K562 (cell line): ENCODE data around the gene USP19. TPM values are rescaled to one million over a fixed set of nuclear protein-coding genes. Genes with fewer than 3 reads are reported as not detected.

Experiments
- CTBP1 ChIP-seq: fragments of 450-650 bp; IDR thresholded peaks from 2 replicates; pipeline ENCODE4 v1.6.1; 2016; ENCODE audit warnings: borderline replicate concordance
- DPF2 ChIP-seq: fragments of 450-650 bp; IDR thresholded peaks from 2 replicates; pipeline ENCODE4 v1.6.1; 2016
- ELF4 ChIP-seq: fragments of 450-650 bp; formaldehyde crosslinking; IDR thresholded peaks from 2 replicates; pipeline ENCODE4 v1.4.0; 2022; ENCODE audit warnings: missing genetic modification characterization
- FOS ChIP-seq: IDR thresholded peaks from 3 replicates; pipeline ENCODE4 v1.6.1; 2011; ENCODE audit not compliant: insufficient read length; ENCODE audit errors: extremely low read depth
- FOXA1 ChIP-seq: fragments of 450-650 bp; IDR thresholded peaks from 2 replicates; pipeline ENCODE4 v1.6.1; 2016; ENCODE audit warnings: mild to moderate bottlenecking, borderline replicate concordance
- HMGN3 ChIP-seq: IDR thresholded peaks from 2 replicates; pipeline ENCODE4 v1.6.1; 2011; ENCODE audit warnings: borderline replicate concordance, low read depth, mild to moderate bottlenecking, mixed read lengths, low read length; ENCODE audit not compliant: insufficient read length; ENCODE audit errors: extremely low read depth
- SNIP1 ChIP-seq: fragments of 450-650 bp; IDR thresholded peaks from 2 replicates; pipeline ENCODE4 v1.7.1; 2017; ENCODE audit warnings: low read depth, mild to moderate bottlenecking
- STAT5A ChIP-seq: IDR thresholded peaks from 2 replicates; pipeline ENCODE4 v1.6.1; 2012; ENCODE audit warnings: low read length, inconsistent platforms, borderline replicate concordance
- polyA plus RNA-seq, 8 experiments: library from polyadenylated mRNA; depleted of rRNA in 4 of 8; stranded (reverse) in 5 of 8; unstranded in 3 of 8; fragments of >200 nt; fragmentation: Nextera tagmentation in 2 of 8; fragmentation: Illumina TruSeq in 1 of 8; extraction: Ambion mirVana in 2 of 8; extraction: Trizol in 1 of 8; gene quantifications; 2 replicates each; pipeline versions ENCODE4 v1.2.1 to v1.2.3, GENCODE V29; 2011 to 2014; ENCODE audit warnings: inconsistent platforms in 1 of 8, missing spikeins in 1 of 8
- total RNA-seq, 7 experiments: library from RNA; depleted of rRNA in 6 of 7; stranded (reverse); fragments of >200 nt in 6 of 7; fragmentation: Illumina TruSeq in 2 of 7; extraction: Trizol in 2 of 7; gene quantifications; 2 replicates each; pipeline versions ENCODE4 v1.2.1 to v1.2.3, GENCODE V29; 2011 to 2021; ENCODE audit warnings: low replicate concordance in 1 of 7
- TF ChIP-seq, protein P1 (sequence below), 2 experiments: fragments of 450-650 bp; formaldehyde crosslinking in 1 of 2; IDR thresholded peaks; 2 replicates each; pipeline versions ENCODE4 v1.4.0 to v1.6.1; 2014 to 2020; ENCODE audit warnings: mild to moderate bottlenecking in 2 of 2, borderline replicate concordance in 1 of 2, low read depth in 1 of 2
- TF ChIP-seq, protein P2 (sequence below): fragments of 250-450 bp; sonication (Bioruptor Pico); IDR thresholded peaks from 2 replicates; pipeline ENCODE4 v1.8.0; 2022; ENCODE audit warnings: inconsistent platforms, mild to moderate bottlenecking, moderate library complexity, borderline replicate concordance
- TF ChIP-seq, protein P3 (sequence below): IDR thresholded peaks from 2 replicates; pipeline ENCODE4 v1.6.1; 2011; ENCODE audit not compliant: insufficient read length; ENCODE audit errors: extremely low read depth
- TF ChIP-seq, protein P4 (sequence below), 2 experiments: IDR thresholded peaks; 2 replicates each; pipeline ENCODE4 v1.6.1; 2012; ENCODE audit warnings: improper control_type of control experiment in 2 of 2, low read depth in 2 of 2, low read length in 2 of 2, borderline replicate concordance in 1 of 2

USP19 gene
- total and polyA plus RNA-seq, 9 of the 15 experiments (the other 6 are each of a cell fraction or from before 2014, with no cell fraction given), result 0.24 to 65.9 (median 36.9) TPM

DNA sequence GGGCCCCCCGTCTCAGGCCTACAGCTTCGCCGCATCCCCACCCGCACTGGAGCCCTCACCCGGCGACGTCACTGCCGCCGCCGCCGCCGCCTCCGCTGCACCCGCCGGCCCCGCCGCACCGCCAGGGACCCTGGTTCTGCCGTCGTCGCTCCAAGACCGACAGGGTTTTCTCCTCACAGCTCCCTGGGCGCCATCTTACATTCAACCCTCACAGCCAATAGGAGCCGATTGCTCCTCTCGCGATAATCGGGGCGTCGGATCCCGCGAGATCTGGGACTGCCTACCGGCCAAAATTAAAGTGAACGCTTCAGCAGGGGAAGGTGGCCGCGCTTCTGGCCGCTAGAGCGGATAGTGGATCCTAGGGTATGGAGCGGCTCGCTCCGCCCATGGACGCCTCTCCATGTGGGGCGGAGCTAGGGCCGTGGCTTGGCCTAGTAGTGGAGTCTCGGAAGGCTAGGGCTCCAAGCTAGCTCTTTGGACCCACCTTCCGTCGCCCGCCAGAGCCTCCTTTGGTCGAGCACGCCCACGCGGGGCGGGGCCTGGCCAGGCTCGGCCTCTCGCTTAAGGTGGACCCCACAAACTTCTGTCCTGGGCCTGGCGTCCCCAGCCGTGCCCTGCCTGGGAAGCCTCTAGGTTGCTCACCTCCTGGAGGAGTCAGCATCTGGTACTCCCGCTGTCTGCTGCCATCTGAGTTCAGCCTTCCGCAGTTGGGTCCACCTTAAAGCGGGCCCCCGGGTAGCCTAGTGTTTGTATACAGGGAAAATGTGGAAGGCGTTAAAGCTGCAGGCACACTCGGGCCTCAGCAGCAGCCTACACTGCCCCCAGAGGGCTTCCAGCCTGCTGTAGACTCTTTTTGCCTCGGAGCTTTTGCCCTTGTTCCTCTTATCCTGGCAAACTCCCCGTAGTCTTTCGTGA, 26.5 kb downstream of the USP19 start, which contains the start of gene QRICH1 (continued):
- TF ChIP-seq, protein P1, sequence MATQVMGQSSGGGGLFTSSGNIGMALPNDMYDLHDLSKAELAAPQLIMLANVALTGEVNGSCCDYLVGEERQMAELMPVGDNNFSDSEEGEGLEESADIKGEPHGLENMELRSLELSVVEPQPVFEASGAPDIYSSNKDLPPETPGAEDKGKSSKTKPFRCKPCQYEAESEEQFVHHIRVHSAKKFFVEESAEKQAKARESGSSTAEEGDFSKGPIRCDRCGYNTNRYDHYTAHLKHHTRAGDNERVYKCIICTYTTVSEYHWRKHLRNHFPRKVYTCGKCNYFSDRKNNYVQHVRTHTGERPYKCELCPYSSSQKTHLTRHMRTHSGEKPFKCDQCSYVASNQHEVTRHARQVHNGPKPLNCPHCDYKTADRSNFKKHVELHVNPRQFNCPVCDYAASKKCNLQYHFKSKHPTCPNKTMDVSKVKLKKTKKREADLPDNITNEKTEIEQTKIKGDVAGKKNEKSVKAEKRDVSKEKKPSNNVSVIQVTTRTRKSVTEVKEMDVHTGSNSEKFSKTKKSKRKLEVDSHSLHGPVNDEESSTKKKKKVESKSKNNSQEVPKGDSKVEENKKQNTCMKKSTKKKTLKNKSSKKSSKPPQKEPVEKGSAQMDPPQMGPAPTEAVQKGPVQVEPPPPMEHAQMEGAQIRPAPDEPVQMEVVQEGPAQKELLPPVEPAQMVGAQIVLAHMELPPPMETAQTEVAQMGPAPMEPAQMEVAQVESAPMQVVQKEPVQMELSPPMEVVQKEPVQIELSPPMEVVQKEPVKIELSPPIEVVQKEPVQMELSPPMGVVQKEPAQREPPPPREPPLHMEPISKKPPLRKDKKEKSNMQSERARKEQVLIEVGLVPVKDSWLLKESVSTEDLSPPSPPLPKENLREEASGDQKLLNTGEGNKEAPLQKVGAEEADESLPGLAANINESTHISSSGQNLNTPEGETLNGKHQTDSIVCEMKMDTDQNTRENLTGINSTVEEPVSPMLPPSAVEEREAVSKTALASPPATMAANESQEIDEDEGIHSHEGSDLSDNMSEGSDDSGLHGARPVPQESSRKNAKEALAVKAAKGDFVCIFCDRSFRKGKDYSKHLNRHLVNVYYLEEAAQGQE (IDR thresholded peaks at IDR 0.05; ENCODE audit: borderline replicate concordance), result no peak; the same call in 1 of the 2 replicates
- TF ChIP-seq, protein P1 (CRISPR knock-in tag; IDR thresholded peaks at IDR 0.05; ENCODE audit: low read depth), result no peak
- TF ChIP-seq, protein P2, sequence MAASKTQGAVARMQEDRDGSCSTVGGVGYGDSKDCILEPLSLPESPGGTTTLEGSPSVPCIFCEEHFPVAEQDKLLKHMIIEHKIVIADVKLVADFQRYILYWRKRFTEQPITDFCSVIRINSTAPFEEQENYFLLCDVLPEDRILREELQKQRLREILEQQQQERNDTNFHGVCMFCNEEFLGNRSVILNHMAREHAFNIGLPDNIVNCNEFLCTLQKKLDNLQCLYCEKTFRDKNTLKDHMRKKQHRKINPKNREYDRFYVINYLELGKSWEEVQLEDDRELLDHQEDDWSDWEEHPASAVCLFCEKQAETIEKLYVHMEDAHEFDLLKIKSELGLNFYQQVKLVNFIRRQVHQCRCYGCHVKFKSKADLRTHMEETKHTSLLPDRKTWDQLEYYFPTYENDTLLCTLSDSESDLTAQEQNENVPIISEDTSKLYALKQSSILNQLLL (CRISPR knock-in tag), result no peak
- peak; percentile 49 for TF ChIP-seq FOS
- TF ChIP-seq SNIP1, result no peak
- TF ChIP-seq FOXA1, result no peak
- TF ChIP-seq, protein P3, sequence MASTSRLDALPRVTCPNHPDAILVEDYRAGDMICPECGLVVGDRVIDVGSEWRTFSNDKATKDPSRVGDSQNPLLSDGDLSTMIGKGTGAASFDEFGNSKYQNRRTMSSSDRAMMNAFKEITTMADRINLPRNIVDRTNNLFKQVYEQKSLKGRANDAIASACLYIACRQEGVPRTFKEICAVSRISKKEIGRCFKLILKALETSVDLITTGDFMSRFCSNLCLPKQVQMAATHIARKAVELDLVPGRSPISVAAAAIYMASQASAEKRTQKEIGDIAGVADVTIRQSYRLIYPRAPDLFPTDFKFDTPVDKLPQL, result no peak
- TF ChIP-seq DPF2, result 0 out of 2 replicates have a peak, but pooled peaks have one; percentile 18
- TF ChIP-seq, protein P4, sequence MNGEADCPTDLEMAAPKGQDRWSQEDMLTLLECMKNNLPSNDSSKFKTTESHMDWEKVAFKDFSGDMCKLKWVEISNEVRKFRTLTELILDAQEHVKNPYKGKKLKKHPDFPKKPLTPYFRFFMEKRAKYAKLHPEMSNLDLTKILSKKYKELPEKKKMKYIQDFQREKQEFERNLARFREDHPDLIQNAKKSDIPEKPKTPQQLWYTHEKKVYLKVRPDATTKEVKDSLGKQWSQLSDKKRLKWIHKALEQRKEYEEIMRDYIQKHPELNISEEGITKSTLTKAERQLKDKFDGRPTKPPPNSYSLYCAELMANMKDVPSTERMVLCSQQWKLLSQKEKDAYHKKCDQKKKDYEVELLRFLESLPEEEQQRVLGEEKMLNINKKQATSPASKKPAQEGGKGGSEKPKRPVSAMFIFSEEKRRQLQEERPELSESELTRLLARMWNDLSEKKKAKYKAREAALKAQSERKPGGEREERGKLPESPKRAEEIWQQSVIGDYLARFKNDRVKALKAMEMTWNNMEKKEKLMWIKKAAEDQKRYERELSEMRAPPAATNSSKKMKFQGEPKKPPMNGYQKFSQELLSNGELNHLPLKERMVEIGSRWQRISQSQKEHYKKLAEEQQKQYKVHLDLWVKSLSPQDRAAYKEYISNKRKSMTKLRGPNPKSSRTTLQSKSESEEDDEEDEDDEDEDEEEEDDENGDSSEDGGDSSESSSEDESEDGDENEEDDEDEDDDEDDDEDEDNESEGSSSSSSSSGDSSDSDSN (IDR thresholded peaks at IDR 0.05; ENCODE audit: borderline replicate concordance in 1 of 2, low read depth in 2 of 2, low read length in 2 of 2), result peak; percentile 93 to 94; a peak in 3 of 4 replicates
- no peak; the same call in 1 of the 2 replicates for TF ChIP-seq STAT5A
- peak; percentile 61; the same call in 1 of the 2 replicates for TF ChIP-seq ELF4 (CRISPR knock-in tag)
- TF ChIP-seq HMGN3, result peak; percentile 61
- TF ChIP-seq CTBP1, result peak; percentile 62; the same call in 1 of the 2 replicates
